ENCODE measurements around the gene KLHL13. TPM values are rescaled to one million over a fixed set of nuclear protein-coding genes. Genes with fewer than 3 reads are reported as not detected.

Gene KLHL13
- total and polyA plus RNA-seq, 4 donors, result 2.3 to 6.8 (median 3.9) TPM

DNA sequence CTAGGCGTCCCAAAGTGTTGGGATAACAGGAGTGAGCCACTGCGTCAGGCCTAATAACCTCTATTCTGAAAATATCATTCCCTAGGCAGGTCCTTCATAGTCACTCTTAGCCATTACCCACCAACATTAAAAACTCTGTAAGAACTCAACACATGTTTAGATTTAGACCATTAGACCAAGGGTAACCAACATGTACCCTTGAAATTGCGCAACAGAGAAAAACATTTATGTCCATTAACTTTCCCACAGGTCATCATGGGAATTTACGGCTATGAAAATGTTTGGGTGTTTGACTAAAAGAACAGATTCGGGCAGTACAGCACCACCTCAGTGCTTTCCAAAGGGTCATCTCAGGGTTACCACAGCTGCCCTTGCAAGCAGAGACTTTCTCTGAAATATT is 7.5 kb downstream of the KLHL13 start:
- Histone ChIP-seq H3K4me1 (ENCODE audit: control insufficient read depth in 1 of 2, insufficient read depth in 2 of 2, low read length in 2 of 2) (no peaks in the 10 kb centered on the region), H3K27me3 (ENCODE audit: control insufficient read depth in 1 of 2, insufficient read depth in 2 of 2, low read length in 1 of 2) (no peaks in the 10 kb centered on the region), H3K36me3 (ENCODE audit: control insufficient read depth in 1 of 2, insufficient read depth in 2 of 2, low read length in 1 of 2) (no peaks in the 10 kb centered on the region), H3K4me3 (ENCODE audit: low read length in 2 of 2) (no peak overlapping the region), H3K27ac (ENCODE audit: low read depth in 1 of 2, low read length in 2 of 2) (no peak overlapping the region), H3K9me3 (ENCODE audit: control insufficient read depth, low read length) (no peaks in the 10 kb centered on the region)
- WGBS, 2 donors, result 80 to 97% methylated on average over 5 of the region's 5 CpGs
- intact Hi-C loops (cut with DNase I), result no loop called here
- DNase-seq (no peak), ATAC-seq (ENCODE audit: low FRiP score) (no peak)

GRCh38 chrX:118108304-118108703 is 8.3 kb downstream of the KLHL13 start:
- no peak for DNase-seq
- H3K9me3 ChIP-seq (ENCODE audit: control insufficient read depth, low read length), result no peaks in the 10 kb centered on the region
- no peak for ATAC-seq (ENCODE audit: low FRiP score)
- H3K4me1 ChIP-seq (ENCODE audit: control insufficient read depth in 1 of 2, insufficient read depth in 2 of 2, low read length in 2 of 2), result no peaks in the 10 kb centered on the region
- no peaks in the 10 kb centered on the region for H3K36me3 ChIP-seq (ENCODE audit: control insufficient read depth in 1 of 2, insufficient read depth in 2 of 2, low read length in 1 of 2)
- no peak overlapping the region for H3K4me3 ChIP-seq (ENCODE audit: low read length in 2 of 2)
- no peaks in the 10 kb centered on the region for H3K27me3 ChIP-seq (ENCODE audit: control insufficient read depth in 1 of 2, insufficient read depth in 2 of 2, low read length in 1 of 2)
- 6 to 11% methylated on average over 1 of the region's 1 CpG for WGBS, 2 donors
- intact Hi-C loops (cut with DNase I), result no loop called here
- no peak overlapping the region for H3K27ac ChIP-seq (ENCODE audit: low read depth in 1 of 2, low read length in 2 of 2)

DNA sequence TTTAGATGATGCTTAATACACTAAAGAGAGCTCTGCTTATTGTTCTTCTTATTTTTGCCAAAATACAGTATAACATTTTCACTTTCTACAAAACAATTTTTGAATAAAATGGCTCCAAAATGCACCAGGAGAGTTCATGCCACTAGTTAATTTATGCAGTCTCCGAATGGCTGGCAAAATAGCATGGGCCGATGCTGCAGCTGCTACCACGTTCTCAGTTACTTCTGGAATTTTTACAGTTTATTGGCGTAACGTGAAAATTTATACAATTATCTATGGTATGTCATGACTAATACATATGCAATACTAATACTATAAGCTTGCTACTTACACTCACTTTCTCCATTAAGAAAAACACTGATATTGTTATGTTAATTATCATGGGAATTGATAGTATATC is 16.5 kb downstream of the KLHL13 start:
- DNase-seq (no peak), ATAC-seq (ENCODE audit: low FRiP score) (no peak)
- Histone ChIP-seq H3K4me1 (ENCODE audit: control insufficient read depth in 1 of 2, insufficient read depth in 2 of 2, low read length in 2 of 2) (no peaks in the 10 kb centered on the region), H3K27me3 (ENCODE audit: control insufficient read depth in 1 of 2, insufficient read depth in 2 of 2, low read length in 1 of 2) (no peaks in the 10 kb centered on the region), H3K27ac (ENCODE audit: low read depth in 1 of 2, low read length in 2 of 2) (no peak overlapping the region), H3K36me3 (ENCODE audit: control insufficient read depth in 1 of 2, insufficient read depth in 2 of 2, low read length in 1 of 2) (no peaks in the 10 kb centered on the region), H3K4me3 (ENCODE audit: low read length in 2 of 2) (no peak overlapping the region), H3K9me3 (ENCODE audit: control insufficient read depth, low read length) (no peaks in the 10 kb centered on the region)
- WGBS, 2 donors, result 74 to 89% methylated on average over 5 of the region's 5 CpGs
- intact Hi-C loops (cut with DNase I), result no loop called here

GRCh38 chrX:118088084-118088483 is 28.5 kb downstream of the KLHL13 start:
- Histone ChIP-seq H3K27me3 (ENCODE audit: control insufficient read depth in 1 of 2, insufficient read depth in 2 of 2, low read length in 1 of 2) (no peaks in the 10 kb centered on the region), H3K27ac (ENCODE audit: low read depth in 1 of 2, low read length in 2 of 2) (no peak overlapping the region), H3K4me1 (ENCODE audit: control insufficient read depth in 1 of 2, insufficient read depth in 2 of 2, low read length in 2 of 2) (no peaks in the 10 kb centered on the region), H3K4me3 (ENCODE audit: low read length in 2 of 2) (no peak overlapping the region), H3K36me3 (ENCODE audit: control insufficient read depth in 1 of 2, insufficient read depth in 2 of 2, low read length in 1 of 2) (no peaks in the 10 kb centered on the region), H3K9me3 (ENCODE audit: control insufficient read depth, low read length) (no peaks in the 10 kb centered on the region)
- no peak for ATAC-seq (ENCODE audit: low FRiP score)
- DNase-seq, result no peak
- intact Hi-C loops (cut with DNase I), result no loop called here
- WGBS, 2 donors, result 90 to 95% methylated on average over 4 of the region's 4 CpGs

GRCh38 chrX:118074196-118074595 is 42.4 kb downstream of the KLHL13 start:
- ATAC-seq (ENCODE audit: low FRiP score) (no peak), DNase-seq (no peak)
- no peak overlapping the region for H3K27ac ChIP-seq (ENCODE audit: low read depth in 1 of 2, low read length in 2 of 2)
- no peaks in the 10 kb centered on the region for H3K4me1 ChIP-seq (ENCODE audit: control insufficient read depth in 1 of 2, insufficient read depth in 2 of 2, low read length in 2 of 2)
- WGBS, 2 donors, result 20% methylated on average over 1 of the region's 1 CpG
- intact Hi-C loops (cut with DNase I), result no loop called here
- H3K4me3 ChIP-seq (ENCODE audit: low read length in 2 of 2), result no peak overlapping the region
- no peaks in the 10 kb centered on the region for H3K9me3 ChIP-seq (ENCODE audit: control insufficient read depth, low read length)
- no peaks in the 10 kb centered on the region for H3K27me3 ChIP-seq (ENCODE audit: control insufficient read depth in 1 of 2, insufficient read depth in 2 of 2, low read length in 1 of 2)
- no peaks in the 10 kb centered on the region for H3K36me3 ChIP-seq (ENCODE audit: control insufficient read depth in 1 of 2, insufficient read depth in 2 of 2, low read length in 1 of 2)

- Histone ChIP-seq H3K4me1 (ENCODE audit: control insufficient read depth in 1 of 2, insufficient read depth in 2 of 2, low read length in 2 of 2) (no peaks in the 10 kb centered on the region), H3K27me3 (ENCODE audit: control insufficient read depth in 1 of 2, insufficient read depth in 2 of 2, low read length in 1 of 2) (no peaks in the 10 kb centered on the region), H3K9me3 (ENCODE audit: control insufficient read depth, low read length) (no peaks in the 10 kb centered on the region), H3K4me3 (ENCODE audit: low read length in 2 of 2) (no peak overlapping the region), H3K36me3 (ENCODE audit: control insufficient read depth in 1 of 2, insufficient read depth in 2 of 2, low read length in 1 of 2) (no peaks in the 10 kb centered on the region), H3K27ac (ENCODE audit: low read depth in 1 of 2, low read length in 2 of 2) (no peak overlapping the region)
- 75 to 98% methylated on average over 2 of the region's 2 CpGs for WGBS, 2 donors
- no peak for DNase-seq
- intact Hi-C loops (cut with DNase I), result no loop called here
- no peak for ATAC-seq (ENCODE audit: low FRiP score)
Observed at GRCh38 chrX:118066867-118067515, 49.6 kb downstream of the KLHL13 start.

DNA sequence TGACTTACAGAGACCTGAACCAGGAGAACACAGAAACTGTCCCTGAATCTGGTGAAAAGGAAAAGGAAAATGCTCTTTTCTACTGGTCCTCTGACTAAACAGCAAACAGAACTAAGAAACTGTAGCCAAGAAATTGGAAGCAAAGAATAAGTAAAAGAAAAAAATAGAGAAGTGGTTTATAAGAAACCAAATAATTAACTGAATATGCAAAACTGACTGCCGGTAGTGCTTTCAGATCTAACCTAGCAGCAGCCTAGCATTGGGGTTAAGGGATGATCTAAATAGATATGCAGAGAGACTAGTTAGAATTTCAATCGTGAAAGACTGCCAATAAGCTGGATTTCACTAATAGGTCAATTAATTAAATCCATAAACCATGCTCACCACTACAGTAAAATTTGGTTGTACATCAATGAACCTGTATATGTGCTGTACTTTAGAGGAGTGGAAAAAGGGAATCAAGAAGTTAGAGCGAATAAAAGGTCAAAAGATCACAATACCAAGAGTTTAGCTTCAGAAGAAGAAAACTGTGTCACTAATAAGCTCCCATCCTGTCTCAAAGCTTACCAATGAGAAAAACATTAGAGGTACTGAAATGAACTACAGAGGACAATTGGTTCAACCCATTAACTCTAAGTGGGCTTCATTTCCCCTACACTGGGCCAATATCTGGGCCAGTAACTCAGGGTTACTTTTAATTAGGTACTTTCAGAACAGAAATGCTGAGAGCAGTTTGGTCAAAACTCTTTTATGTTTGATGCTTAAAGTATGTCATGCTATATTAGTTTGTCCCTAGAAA is 53.6 kb downstream of the KLHL13 start:
- no peak for DNase-seq
- intact Hi-C loops (cut with DNase I), result no loop called here
- ATAC-seq (ENCODE audit: low FRiP score), result no peak
- no peaks in the 10 kb centered on the region for H3K9me3 ChIP-seq (ENCODE audit: control insufficient read depth, low read length)
- no peaks in the 10 kb centered on the region for H3K36me3 ChIP-seq (ENCODE audit: control insufficient read depth in 1 of 2, insufficient read depth in 2 of 2, low read length in 1 of 2)
- WGBS, 2 donors, result 73 to 87% methylated on average over 3 of the region's 3 CpGs
- no peak overlapping the region for H3K4me3 ChIP-seq (ENCODE audit: low read length in 2 of 2)
- H3K27ac ChIP-seq (ENCODE audit: low read depth in 1 of 2, low read length in 2 of 2), result no peak overlapping the region
- no peaks in the 10 kb centered on the region for H3K4me1 ChIP-seq (ENCODE audit: control insufficient read depth in 1 of 2, insufficient read depth in 2 of 2, low read length in 2 of 2)
- H3K27me3 ChIP-seq (ENCODE audit: control insufficient read depth in 1 of 2, insufficient read depth in 2 of 2, low read length in 1 of 2), result no peaks in the 10 kb centered on the region

GRCh38 chrX:118062048-118062789 is 54.4 kb downstream of the KLHL13 start:
- WGBS, 2 donors, result 67 to 91% methylated on average over 4 of the region's 4 CpGs

More at GRCh38 chrX:118062048-118062789, 54.4 kb downstream of the KLHL13 start:
- no peaks in the 10 kb centered on the region for H3K36me3 ChIP-seq (ENCODE audit: control insufficient read depth in 1 of 2, insufficient read depth in 2 of 2, low read length in 1 of 2)
- no peak overlapping the region for H3K4me3 ChIP-seq (ENCODE audit: low read length in 2 of 2)
- H3K27ac ChIP-seq (ENCODE audit: low read depth in 1 of 2, low read length in 2 of 2), result no peak overlapping the region
- DNase-seq (no peak), ATAC-seq (ENCODE audit: low FRiP score) (no peak)
- no peaks in the 10 kb centered on the region for H3K27me3 ChIP-seq (ENCODE audit: control insufficient read depth in 1 of 2, insufficient read depth in 2 of 2, low read length in 1 of 2)
- no peaks in the 10 kb centered on the region for H3K9me3 ChIP-seq (ENCODE audit: control insufficient read depth, low read length)
- intact Hi-C loops (cut with DNase I), result no loop called here
- no peaks in the 10 kb centered on the region for H3K4me1 ChIP-seq (ENCODE audit: control insufficient read depth in 1 of 2, insufficient read depth in 2 of 2, low read length in 2 of 2)

Measured in aorta (tissue), 5 donors.